Measurements from ENCODE around the gene TBCE. TPM values are rescaled to one million over a fixed set of nuclear protein-coding genes. Genes with fewer than 3 reads are reported as not detected.

TBCE gene
- total and polyA plus RNA-seq, 9 of the 15 experiments (the other 6 are each of a cell fraction or from before 2014, with no cell fraction given): 52.6 to 92.1 (median 82.1) TPM

- H3K27me3 ChIP-seq (ENCODE audit: control insufficient read depth in 2 of 2, insufficient read depth in 2 of 2, low read length in 2 of 2): no peaks in the 10 kb centered on the region
- FAIRE-seq (peak; percentile 94), ATAC-seq (peak; percentile 73), DNase-seq (ENCODE audit: extremely low read depth in 1 of 4, low spot score in 3 of 4) (peak; percentile 70 to 77 (median 72))
- H3K9ac ChIP-seq (ENCODE audit: insufficient read depth in 1 of 2, low read depth in 2 of 2, low read length in 2 of 2): no peak overlapping the region
- in situ Hi-C loops (cut with MboI) (loop anchor here (5.0 to 10.0 kb wide), 2 partner anchors 165 to 322 kb away; no protein-coding TSS in a partner anchor), intact Hi-C loops (cut with micrococcal nuclease) (loop anchor here (1.0 to 10.0 kb wide), 2 partner anchors 323 to 922 kb away; no protein-coding TSS in a partner anchor)
- POLR2A ChIA-PET: interaction anchor here (0.5 to 1.3 kb wide), 4 partner anchors 11 to 261 kb away, joined by 3 to 4 read pairs (median 4); no protein-coding TSS in a partner anchor
- no peaks in the 10 kb centered on the region for H3K9me1 ChIP-seq (ENCODE audit: control insufficient read depth, insufficient read depth, low read length)
- H3K9me3 ChIP-seq (replicated peaks; ENCODE audit: control insufficient read depth, insufficient read depth, low read depth, low read length): no peaks in the 10 kb centered on the region
- H3K4me3 ChIP-seq: no peak overlapping the region
- H3K4me1 ChIP-seq (replicated peaks in 1 of 2; ENCODE audit: control insufficient read depth in 2 of 2, insufficient read depth in 2 of 2, low read length in 2 of 2): no peaks in the 10 kb centered on the region
- BruUV-seq (replicated peaks): no TSS peak
- H3K4me2 ChIP-seq (ENCODE audit: insufficient read depth, low read length): no peak overlapping the region
- CTCF ChIA-PET (ENCODE audit: low intra/inter-chr PET ratio): interaction anchor here (0.5 to 6.3 kb wide), 8 partner anchors 13 to 1094 kb away, joined by 3 to 50 read pairs (median 6); partner anchors contain the start of gene RBM34
- 36% methylated on average over 8 of the region's 8 CpGs for WGBS (ENCODE audit: insufficient coverage, low coverage, missing lambda C conversion rate)
- peaks cover 63% of the 10 kb centered on the region; the same call in 2 of the 3 replicates for H3K36me3 ChIP-seq (ENCODE audit: control insufficient read depth, insufficient read depth, low read length)
- no peaks in the 10 kb centered on the region for H4K20me1 ChIP-seq (replicated peaks; ENCODE audit: control insufficient read depth, insufficient read depth, low read length)
- H3K79me2 ChIP-seq (ENCODE audit: control insufficient read depth, insufficient read depth, low read length): peaks cover 29% of the 10 kb centered on the region
- H2AFZ ChIP-seq (ENCODE audit: low read depth, low read length): no peak overlapping the region
- no peak overlapping the region for H3K27ac ChIP-seq (ENCODE audit: extremely low read depth, low read depth, low read length)
- TF ChIP-seq ELF2 (CRISPR knock-in tag; IDR thresholded peaks at IDR 0.05) (no peak), ZNF277 (CRISPR knock-in tag; IDR thresholded peaks at IDR 0.05; ENCODE audit: borderline replicate concordance) (no peak), ZNF408 (CRISPR knock-in tag; IDR thresholded peaks at IDR 0.05; ENCODE audit: low read depth) (no peak), ARID1B (IDR thresholded peaks at IDR 0.05) (no peak), ZSCAN29 (IDR thresholded peaks at IDR 0.05) (no peak), ZNF133 (CRISPR knock-in tag; IDR thresholded peaks at IDR 0.05) (no peak), RBM34 (IDR thresholded peaks at IDR 0.05; ENCODE audit: borderline replicate concordance, insufficient read depth, low read length) (no peak), MXI1 (IDR thresholded peaks at IDR 0.05; ENCODE audit: low read depth, low read length) (no peak), PML (IDR thresholded peaks at IDR 0.05; ENCODE audit: low read length) (0 out of 2 replicates have a peak, but pooled peaks have one; percentile 21), SMARCB1 (IDR thresholded peaks at IDR 0.05; ENCODE audit: insufficient read length, low read depth) (no peak), RAD21 (CRISPR knock-in tag; conservative IDR thresholded peaks at IDR 0.05 in 1 of 2, IDR thresholded peaks at IDR 0.05 in 1 of 2) (peak; percentile 81 to 84), BRD9 (IDR thresholded peaks at IDR 0.05; ENCODE audit: low read depth, partially characterized antibody) (peak; percentile 17), HCFC1 (IDR thresholded peaks at IDR 0.05; ENCODE audit: low read depth, low read length) (no peak), TFAP4 (CRISPR knock-in tag; IDR thresholded peaks at IDR 0.05; ENCODE audit: borderline replicate concordance) (peak; percentile 14; the same call in 1 of the 2 replicates), ETS1 (conservative IDR thresholded peaks at IDR 0.05; ENCODE audit: control insufficient read depth, low read depth, low read length) (no peak)
Observed at GRCh38 chr1:235417086-235417697, 50.0 kb downstream of the TBCE start.
